BJ (cell line): ENCODE measurements around the gene MEST. TPM values are rescaled to one million over a fixed set of nuclear protein-coding genes. Genes with fewer than 3 reads are reported as not detected.

Experiments
- CTCF ChIA-PET: fragments of 350-600 bp; formaldehyde crosslinking; extraction: SDS; loops from one replicate; lab custom pipeline; 2021; ENCODE audit warnings: antibody characterized with exemption, inconsistent platforms; lab: Yijun Ruan, JAX
- POLR2A ChIA-PET: fragments of 300-600 bp; sonication (Branson Sonifier 250); formaldehyde crosslinking; extraction: SDS; loops from one replicate; lab custom pipeline; 2021; ENCODE audit warnings: antibody characterized with exemption; lab: Charles Lee
- DNase-seq: peaks from one replicate; pipeline ENCODE4 v3.0.0-alpha.2; 2011; ENCODE audit warnings: low read depth
- H3K27me3 ChIP-seq: 2 replicates; pipeline ENCODE4 v1.6.0; 2011; ENCODE audit warnings: low read length; ENCODE audit not compliant: control insufficient read depth, insufficient read depth
- H3K36me3 ChIP-seq: 2 replicates; pipeline ENCODE4 v1.5.1; 2011; ENCODE audit warnings: low read length; ENCODE audit not compliant: control insufficient read depth, insufficient read depth
- H3K4me3 ChIP-seq: 2 replicates; pipeline ENCODE4 v1.5.1; 2011; ENCODE audit warnings: low read depth, mild to moderate bottlenecking, control low read depth, low read length
- polyA plus RNA-seq: library from polyadenylated mRNA; depleted of rRNA; stranded (reverse); fragments of >200 nt; gene quantifications from 2 replicates; pipeline ENCODE4 v1.2.3, GENCODE V29; 2011
- TF ChIP-seq, protein P1 (sequence below): IDR thresholded peaks from 2 replicates; pipeline ENCODE4 v1.5.1; 2011; ENCODE audit warnings: low read depth, mild to moderate bottlenecking, control low read depth, inconsistent platforms, low read length, moderate library complexity; ENCODE audit not compliant: insufficient read depth

Gene MEST
- polyA plus RNA-seq, 1 experiment = 122 TPM

DNA sequence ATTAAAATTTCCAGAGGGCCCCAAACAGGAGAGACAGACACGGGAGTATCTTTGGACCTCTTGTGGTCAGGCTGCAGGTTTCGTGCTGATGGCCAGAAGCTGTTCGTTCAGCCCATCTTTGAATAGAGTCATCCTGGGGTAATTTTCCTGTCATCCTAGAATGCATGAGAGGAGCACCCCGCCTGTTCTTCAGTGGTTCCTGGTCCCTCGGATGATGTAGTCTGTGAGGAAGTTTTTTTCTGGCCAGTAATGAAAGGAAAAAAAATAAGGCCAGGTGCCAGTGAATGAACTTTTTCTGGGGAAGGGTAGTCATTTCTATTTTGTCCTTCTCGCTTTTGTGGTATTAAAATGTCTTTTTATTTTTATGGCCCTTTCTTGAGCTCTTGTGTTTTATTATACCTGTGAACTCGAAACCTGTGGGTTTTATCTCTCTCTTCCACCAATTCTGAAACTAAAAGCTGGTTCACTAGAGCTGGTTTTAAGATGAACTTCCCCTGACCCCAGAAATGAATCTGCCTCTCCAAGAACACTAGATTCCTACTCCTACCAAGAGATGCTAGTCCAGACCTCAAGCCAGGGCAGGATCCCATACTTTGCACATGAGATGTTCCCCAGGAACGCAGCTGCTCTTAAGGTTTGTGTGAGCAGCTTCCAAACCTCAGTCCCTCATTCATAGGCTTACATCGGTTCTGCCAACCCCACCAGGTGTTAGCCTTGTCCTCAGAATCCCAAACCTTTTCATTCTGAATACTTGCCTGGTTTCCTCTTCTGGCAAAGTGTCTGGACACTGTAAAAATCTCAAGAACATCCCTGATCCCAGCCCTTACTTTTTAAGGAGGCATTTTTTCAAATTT lies 15.4 kb upstream of the MEST start:
- H3K36me3 ChIP-seq = no peaks in the 10 kb centered on the region
- peaks cover 6% of the 10 kb centered on the region; the same call in 1 of the 2 replicates for H3K27me3 ChIP-seq
- no peak for DNase-seq
- TF ChIP-seq, protein P1, sequence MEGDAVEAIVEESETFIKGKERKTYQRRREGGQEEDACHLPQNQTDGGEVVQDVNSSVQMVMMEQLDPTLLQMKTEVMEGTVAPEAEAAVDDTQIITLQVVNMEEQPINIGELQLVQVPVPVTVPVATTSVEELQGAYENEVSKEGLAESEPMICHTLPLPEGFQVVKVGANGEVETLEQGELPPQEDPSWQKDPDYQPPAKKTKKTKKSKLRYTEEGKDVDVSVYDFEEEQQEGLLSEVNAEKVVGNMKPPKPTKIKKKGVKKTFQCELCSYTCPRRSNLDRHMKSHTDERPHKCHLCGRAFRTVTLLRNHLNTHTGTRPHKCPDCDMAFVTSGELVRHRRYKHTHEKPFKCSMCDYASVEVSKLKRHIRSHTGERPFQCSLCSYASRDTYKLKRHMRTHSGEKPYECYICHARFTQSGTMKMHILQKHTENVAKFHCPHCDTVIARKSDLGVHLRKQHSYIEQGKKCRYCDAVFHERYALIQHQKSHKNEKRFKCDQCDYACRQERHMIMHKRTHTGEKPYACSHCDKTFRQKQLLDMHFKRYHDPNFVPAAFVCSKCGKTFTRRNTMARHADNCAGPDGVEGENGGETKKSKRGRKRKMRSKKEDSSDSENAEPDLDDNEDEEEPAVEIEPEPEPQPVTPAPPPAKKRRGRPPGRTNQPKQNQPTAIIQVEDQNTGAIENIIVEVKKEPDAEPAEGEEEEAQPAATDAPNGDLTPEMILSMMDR = no peak
- POLR2A ChIA-PET = no interaction called here
- H3K4me3 ChIP-seq = no peak overlapping the region
- CTCF ChIA-PET = no interaction called here

DNA sequence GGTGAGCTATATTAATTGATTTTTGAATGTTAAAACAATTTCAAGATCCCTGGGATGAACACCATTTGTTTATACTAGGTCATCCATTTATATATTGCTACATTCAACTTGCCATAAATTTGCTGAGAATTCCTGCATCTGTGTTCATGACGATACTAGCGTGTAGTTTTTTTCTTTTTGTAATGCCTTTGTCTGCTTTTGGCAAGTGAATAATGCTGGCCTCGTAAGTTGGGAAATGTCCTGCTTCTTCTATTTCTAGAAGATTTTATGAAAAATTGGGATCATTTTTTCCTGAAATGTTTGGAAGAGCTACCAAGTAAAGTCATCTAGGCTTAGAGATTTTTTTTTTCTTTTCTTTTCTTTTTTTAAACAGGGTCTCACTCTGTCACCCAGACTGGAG lies 12.9 kb upstream of the MEST start:
- TF ChIP-seq, protein P1 = no peak
- Histone ChIP-seq H3K4me3 (no peak overlapping the region), H3K27me3 (peaks cover 9% of the 10 kb centered on the region; the same call in 1 of the 2 replicates), H3K36me3 (no peaks in the 10 kb centered on the region)
- POLR2A ChIA-PET = no interaction called here
- no peak for DNase-seq
- CTCF ChIA-PET = no interaction called here

DNA sequence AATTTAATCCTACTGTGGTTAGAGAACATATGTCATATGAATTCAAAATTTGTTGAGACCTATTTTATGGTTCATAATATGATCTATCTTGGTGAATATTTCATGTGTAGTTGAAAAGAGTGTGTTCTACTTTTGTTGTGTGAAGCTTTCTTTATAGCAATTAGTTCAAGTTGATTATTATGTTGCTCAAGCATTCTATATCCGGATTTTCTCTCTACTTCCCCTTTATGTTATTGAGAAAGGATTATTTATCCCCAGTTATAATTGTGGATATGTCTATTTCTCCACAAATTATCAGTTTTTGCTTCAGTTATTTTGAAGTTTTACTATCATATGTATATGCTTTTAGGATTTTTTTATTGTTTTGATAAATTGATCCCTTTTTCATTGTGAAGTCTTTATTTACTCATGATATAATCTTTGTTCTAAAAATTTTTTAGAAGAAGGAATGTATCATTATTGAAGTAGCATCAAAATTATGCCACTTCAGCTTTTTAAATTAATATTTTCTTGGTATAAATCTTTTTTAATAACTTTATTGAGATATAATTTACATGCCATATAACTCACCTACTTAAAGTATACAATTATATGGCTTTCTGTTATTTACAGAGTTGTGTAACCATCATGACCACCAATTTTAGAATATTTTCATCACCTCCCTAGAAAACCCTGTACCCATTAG lies 12.0 kb upstream of the MEST start:
- H3K27me3 ChIP-seq = peaks cover 6% of the 10 kb centered on the region; the same call in 1 of the 2 replicates
- H3K36me3 ChIP-seq = no peaks in the 10 kb centered on the region
- DNase-seq = no peak
- no peak overlapping the region for H3K4me3 ChIP-seq
- POLR2A ChIA-PET = no interaction called here
- TF ChIP-seq, protein P1 = no peak
- CTCF ChIA-PET = no interaction called here

DNA sequence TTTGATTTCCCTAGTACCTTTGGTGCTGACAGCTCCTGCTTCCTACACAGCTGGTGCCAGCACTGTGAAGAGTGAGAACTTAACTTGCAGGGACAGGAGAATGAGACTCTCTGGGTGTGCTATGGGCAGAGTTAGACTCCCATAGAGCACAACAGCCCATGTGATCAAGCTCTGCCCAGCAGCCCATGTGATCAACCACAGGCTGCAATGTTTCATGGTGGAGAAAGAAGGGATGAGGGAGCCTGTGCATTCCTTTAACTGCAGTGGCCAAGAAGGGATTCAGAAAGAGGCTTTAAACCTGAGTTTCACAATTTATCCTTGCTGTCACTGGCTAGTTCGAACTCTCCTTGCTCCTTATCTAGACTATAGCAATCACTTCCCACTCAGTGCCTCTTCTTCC lies 10.0 kb upstream of the MEST start:
- Histone ChIP-seq H3K4me3 (no peak overlapping the region), H3K27me3 (peaks cover 10% of the 10 kb centered on the region; the same call in 1 of the 2 replicates), H3K36me3 (no peaks in the 10 kb centered on the region)
- ChIA-PET POLR2A (no interaction called here), CTCF (no interaction called here)
- TF ChIP-seq, protein P1 = no peak
- DNase-seq = no peak

DNA sequence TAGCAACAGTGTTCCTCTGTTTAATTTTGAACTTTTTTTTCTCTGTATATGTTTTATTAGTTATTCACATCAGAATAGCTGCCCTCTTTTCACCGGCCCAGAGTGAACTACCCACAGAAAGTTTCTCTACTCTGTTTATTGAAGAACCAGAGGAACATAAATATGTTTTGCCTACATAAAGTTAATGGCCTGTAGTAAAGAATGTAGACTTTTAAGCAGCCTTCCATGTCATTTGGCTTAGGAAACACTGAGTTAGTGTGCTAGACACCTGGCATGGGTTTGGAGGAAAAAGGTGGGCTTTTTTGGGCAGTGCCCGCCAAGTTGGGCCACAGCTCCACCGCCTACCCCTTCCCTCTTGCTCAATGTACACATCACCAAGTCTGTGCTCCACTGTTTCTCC lies 8.9 kb upstream of the MEST start:
- POLR2A ChIA-PET = no interaction called here
- Histone ChIP-seq H3K36me3 (no peaks in the 10 kb centered on the region), H3K4me3 (no peak overlapping the region), H3K27me3 (peaks cover 10% of the 10 kb centered on the region; the same call in 1 of the 2 replicates)
- TF ChIP-seq, protein P1 = no peak
- no peak for DNase-seq
- CTCF ChIA-PET = no interaction called here
